Activated CD4-positive, CD25-positive, alpha-beta regulatory T cell treated with anti-CD3 and anti-CD28 coated beads, Interleukin-2, amount 50 U/mL, for 72 hours (primary cell): Measurements from ENCODE around the gene LLGL2.
"Not testable (repeated sequence)": the region's sequence is repeated elsewhere in the genome, so short reads cannot be mapped to it uniquely, and the experiment has no call there.

Source experiments
- DNase-seq: peaks from one replicate; pipeline ENCODE4 v3.0.0; 2021

LLGL2 gene

DNA sequence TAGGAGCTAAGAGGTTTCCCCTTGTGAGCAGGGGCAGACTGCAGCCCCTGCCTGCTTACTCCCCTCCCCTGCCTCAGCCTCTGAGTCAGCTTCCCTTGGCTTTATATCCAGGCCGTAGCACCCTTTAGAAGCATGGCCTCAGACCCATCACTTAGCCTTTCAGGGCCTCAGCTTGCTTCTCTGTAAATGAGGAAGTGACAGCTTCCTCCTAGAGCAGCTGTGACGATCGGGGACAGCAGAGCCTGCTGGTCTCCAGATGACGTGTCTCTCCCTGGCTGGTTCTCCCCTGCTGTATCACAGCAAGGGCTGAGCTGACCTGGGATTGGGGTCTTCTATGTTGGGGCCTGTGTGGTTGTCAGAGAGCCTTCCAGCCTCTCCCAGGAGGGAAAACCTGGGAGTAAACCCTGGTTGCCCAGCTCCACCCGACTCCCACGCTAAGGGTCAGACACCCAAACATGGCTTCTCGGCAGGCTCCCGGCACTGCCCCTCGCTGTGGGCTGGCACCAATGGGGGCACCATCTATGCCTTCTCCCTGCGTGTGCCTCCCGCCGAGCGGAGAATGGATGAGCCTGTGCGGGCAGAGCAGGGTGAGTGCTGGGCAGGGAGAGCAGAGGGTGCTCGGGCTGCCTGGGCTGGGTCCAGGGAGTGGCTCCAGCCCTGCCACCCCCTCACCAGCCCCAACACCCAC, 45.8 kb downstream of the LLGL2 start:
- DNase-seq = no peak

- DNase-seq = no peak
Observed at GRCh38 chr17:75571885-75572215, 46.4 kb downstream of the LLGL2 start.

GRCh38 chr17:75572713-75573539, 47.4 kb downstream of the LLGL2 start:
- DNase-seq = no peak

DNA sequence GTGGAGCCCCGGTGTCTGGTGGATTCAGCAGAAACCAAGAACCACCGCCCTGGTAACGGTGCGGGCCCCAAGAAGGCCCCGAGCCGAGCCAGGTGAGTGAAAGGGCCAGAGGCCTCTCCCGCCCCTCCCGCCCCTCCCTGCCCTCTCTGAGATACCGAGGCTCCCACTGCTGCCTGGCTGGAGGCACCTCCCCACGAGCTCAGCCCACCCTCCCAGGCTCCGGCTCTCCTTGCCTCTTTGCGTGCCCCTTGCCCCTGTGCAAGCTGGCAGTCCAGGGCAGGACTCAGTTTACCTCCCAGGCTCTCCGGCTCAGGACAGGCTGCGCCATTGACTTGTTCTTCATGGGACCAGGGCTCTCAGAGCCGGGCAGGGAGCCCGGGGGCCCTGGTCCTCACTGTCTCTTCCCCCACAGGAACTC, 48.1 kb downstream of the LLGL2 start:
- no peak for DNase-seq

GRCh38 chr17:75573994-75574393, 48.5 kb downstream of the LLGL2 start:
- DNase-seq = no peak

DNA sequence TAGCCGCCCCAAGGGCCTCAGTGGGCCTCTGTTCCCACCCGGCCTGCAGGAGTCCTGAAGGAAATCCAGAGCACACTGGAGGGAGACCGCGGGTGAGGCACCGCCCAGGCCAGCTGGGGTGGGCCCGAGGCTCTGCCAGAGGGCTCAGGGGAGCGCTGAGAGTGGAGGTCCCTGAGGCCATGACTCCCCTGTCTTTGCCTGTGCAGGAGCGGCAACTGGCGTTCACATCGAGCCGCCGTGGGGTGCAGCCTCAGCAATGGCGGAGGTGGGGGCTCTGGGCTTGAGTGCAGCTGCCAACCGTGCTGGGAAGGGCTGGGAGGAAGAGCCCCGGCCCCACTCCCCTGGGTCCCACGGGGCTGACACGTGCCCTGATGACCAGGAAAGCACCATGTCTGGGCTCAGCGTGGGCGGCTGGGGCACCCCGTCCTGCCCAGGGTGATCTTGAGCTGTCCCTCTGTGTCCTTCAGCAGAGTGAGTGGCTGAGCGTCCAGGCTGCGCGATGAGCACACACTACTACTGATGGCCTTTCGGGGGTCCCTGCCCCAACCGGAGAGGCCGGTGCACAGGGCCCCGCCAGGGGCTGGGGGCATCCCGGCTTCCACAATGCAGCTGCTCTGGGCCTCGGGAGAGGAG, 49.0 kb downstream of the LLGL2 start:
- no peak for DNase-seq

- no peak for DNase-seq
Observed at GRCh38 chr17:75575197-75575596, 49.7 kb downstream of the LLGL2 start.

DNA sequence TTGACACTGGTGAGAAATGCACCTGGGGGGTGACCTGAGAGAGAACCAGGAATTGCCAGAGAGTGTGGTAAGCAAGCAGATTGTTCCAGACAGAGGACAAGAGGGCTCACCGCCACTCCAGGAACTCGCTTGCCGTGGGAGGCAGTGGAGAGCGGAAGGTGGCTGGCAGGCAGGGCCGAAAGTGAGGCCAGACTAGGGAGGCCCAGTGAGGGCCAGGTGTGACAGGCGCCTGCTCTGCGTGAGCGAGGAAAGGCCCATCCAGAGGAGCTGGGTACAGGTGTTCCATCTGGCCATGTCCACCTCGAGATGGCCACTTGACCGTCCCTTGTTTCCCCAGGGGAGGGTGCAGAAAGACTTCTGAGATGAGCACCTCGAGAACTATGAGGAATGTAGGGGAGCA, 50.2 kb downstream of the LLGL2 start:
- DNase-seq = no peak

- DNase-seq = no peak
Observed at GRCh38 chr17:75576661-75577060, 51.2 kb downstream of the LLGL2 start.

DNA sequence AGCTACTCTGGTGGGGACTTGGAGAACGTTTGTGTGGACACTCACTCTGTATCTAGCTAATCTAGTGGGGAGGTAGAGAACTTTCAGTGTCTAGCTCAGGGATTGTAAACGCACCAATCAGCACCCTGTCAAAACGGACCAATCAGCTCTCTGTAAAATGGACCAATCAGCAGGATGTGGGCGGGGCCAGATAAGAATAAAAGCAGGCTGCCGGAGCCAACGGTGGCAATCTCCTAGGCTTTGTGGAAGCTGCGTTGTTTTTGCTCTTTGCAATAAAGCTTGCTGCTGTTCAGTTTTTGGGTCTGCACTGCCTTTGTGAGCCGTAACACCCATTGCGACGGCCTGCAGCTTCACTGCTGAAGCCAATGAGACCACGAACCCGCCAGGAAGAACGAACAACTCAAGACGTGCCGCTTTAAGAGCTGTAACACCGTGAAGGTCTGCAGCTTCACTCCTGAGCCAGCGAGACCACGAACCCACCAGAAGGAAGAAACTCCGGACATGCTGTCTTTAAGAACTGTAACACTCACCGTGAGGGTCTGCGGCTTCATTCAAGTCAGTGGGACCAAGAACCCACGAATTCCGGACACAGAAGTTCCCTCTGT, 55.7 kb downstream of the LLGL2 start:
- peak; percentile 61 for DNase-seq

- DNase-seq = not testable (repeated sequence)
Observed at GRCh38 chr17:75583197-75583596, 57.7 kb downstream of the LLGL2 start.

- no peak for DNase-seq
Observed at GRCh38 chr17:75584849-75585175, 59.3 kb downstream of the LLGL2 start.

GRCh38 chr17:75587675-75588595, 62.4 kb downstream of the LLGL2 start, which contains the start of gene MYO15B:
TSS of gene MYO15B (plus strand) at chr17:75587800. CDS start at chr17:75588058, 258 bp downstream.
- peak; percentile 61 for DNase-seq

DNA sequence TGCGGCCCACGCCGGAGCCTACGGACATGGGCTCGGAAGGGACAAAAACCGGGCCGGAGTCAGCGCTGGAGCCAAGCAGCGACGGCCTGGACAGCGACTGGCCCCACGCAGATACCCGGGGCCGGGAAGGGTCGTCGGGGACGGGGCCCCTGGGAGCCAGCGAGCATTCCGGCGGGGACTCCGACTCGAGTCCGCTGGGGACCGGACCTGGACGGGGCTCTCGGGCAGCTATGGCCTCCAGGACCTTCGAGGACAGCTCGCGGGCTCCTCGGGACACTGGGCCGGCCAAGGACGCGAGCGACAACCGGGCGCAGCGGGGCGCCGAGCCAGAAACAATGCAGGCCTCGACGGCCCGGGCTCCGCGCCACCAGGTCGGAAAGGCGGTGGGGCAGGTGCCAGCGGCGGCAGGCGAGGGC, 63.1 kb downstream of the LLGL2 start:
- DNase-seq = no peak

DNA sequence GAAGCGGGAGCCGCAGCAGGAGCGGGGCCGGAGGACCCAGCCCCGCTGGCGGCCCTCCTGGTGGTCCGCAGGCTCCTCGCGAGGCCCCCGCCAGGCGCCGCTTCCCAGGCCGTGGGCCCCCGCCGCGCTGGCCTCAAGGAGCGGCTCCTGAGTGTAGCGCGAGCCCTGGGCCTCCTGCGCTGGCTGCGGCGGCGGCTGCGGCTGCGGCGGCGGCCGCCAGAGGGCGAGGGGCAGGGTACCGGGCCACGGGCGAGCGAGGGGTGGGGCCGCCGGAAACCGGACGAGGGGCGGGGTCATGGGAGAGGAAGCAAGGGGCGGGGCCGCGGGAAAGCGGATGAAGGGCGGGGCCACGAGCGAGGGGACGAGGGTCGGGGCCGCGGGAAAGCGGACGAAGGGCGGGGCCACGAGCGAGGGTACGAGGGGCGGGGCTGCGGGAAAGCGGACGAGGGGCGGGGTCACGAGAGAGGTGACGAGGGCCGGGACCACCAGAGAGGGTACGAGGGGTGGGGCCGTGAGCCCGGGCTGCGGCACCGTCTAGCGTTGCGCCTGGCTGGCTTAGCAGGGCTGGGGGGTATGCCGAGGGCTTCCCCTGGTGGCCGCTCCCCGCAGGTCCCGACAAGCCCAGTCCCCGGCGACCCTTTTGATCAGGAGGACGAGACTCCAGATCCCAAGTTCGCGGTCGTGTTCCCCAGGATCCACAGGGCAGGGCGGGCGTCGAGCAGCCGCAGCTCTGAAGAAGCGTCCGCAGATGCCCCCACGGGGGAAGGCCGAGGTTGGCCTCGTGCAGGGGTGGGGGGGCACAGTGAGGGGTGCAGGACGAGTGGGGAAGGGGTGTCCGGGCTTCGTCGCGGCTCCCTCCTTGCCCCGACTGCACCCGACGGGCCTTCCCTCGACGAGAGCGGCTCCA, 63.8 kb downstream of the LLGL2 start:
- DNase-seq = peak; percentile 93

GRCh38 chr17:75589919-75590303, 64.4 kb downstream of the LLGL2 start:
- DNase-seq = no peak

GRCh38 chr17:75590314-75590761, 64.8 kb downstream of the LLGL2 start:
- DNase-seq = no peak

- DNase-seq = no peak
Observed at GRCh38 chr17:75590849-75591721, 65.6 kb downstream of the LLGL2 start.

DNA sequence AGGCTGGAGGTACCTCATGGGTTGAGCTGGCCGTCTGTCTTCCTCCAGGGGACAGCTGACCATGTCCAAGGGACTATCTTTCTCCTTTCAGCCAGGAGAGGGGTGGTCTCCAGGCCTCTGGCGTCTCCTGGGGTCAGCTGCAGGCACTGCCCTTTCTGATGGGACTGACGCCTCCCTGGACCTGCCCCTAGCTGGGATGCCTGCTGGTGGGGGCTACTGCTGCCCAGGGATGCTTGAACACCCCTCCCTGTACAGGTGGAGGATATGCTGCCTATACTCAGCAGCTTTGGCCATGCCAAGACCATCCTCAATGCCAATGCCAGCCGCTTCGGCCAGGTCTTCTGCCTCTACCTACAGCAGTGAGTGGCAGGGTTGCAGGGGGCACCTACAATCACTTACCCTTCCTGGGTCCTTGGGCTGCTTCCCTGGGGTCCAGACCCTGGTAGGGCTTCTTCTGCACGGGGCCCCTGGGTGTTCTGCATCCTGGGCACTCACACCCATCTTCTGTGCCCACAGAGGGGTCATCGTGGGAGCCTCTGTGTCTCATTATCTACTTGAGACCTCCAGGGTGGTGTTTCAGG, 66.3 kb downstream of the LLGL2 start:
- no peak for DNase-seq
